ENCODE results near the gene XRCC5. TPM values are rescaled to one million over a fixed set of nuclear protein-coding genes. Genes with fewer than 3 reads are reported as not detected.

Gene XRCC5
- total and polyA plus RNA-seq, 2 donors (not counting 3 experiments of a cell fraction or from before 2014, with no cell fraction given) = 267 to 319 TPM

- Histone ChIP-seq H3K27me3 (ENCODE audit: control insufficient read depth in 2 of 2, insufficient read depth in 2 of 2, low read length in 2 of 2) (no peaks in the 10 kb centered on the region), H3K27ac (ENCODE audit: insufficient read depth, low read depth, low read length) (no peak overlapping the region), H3K9ac (replicated peaks; ENCODE audit: extremely low read depth, insufficient read depth, low read length) (no peak overlapping the region), H3K4me1 (ENCODE audit: control insufficient read depth, extremely low read depth, insufficient read depth, low read length) (peaks cover 13% of the 10 kb centered on the region), H3K9me1 (replicated peaks; ENCODE audit: control insufficient read depth, extremely low read depth, insufficient read depth, low read length) (no peaks in the 10 kb centered on the region), H2AFZ (ENCODE audit: low read depth, low read length) (no peak overlapping the region), H3K4me3 (replicated peaks in 1 of 3; ENCODE audit: insufficient read depth in 1 of 3, low read depth in 1 of 3, low read length in 3 of 3) (no peak overlapping the region), H4K20me1 (replicated peaks; ENCODE audit: control insufficient read depth, extremely low read depth, insufficient read depth, low read length) (no peaks in the 10 kb centered on the region), H3K9me3 (replicated peaks; ENCODE audit: control insufficient read depth, insufficient read depth, low read length) (no peaks in the 10 kb centered on the region), H3K4me2 (ENCODE audit: insufficient read depth, low read length) (no peak overlapping the region), H3K79me2 (ENCODE audit: control insufficient read depth, insufficient read depth, low read length) (peaks cover 68% of the 10 kb centered on the region), H3K36me3 (ENCODE audit: control insufficient read depth in 2 of 2, extremely low read depth in 1 of 2, insufficient read depth in 2 of 2, low read length in 2 of 2) (peaks cover 29 to 49% of the 10 kb centered on the region in 2 experiments)
- no TSS peak for BruUV-seq (replicated peaks)
- DNase-seq (ENCODE audit: low read depth, low spot score) (no peak), FAIRE-seq (no peak)
- ChIA-PET POLR2A (no interaction called here), CTCF (no interaction called here)
- intact Hi-C loops (cut with micrococcal nuclease) (loop anchor here (5.0 to 10.0 kb wide), 2 partner anchors 283 to 516 kb away; partner anchors contain the start of gene IGFBP2), dilution Hi-C loops (cut with MboI; ENCODE audit: extremely low pct_ligation_motif_present, low sequenced_read_pairs) (no loop called here)
- no peak for TF ChIP-seq GATA2 (IDR thresholded peaks at IDR 0.05; ENCODE audit: insufficient read depth, insufficient read length, low read depth, low read length)
- no peak for TF ChIP-seq EZH2 (IDR thresholded peaks at IDR 0.05; ENCODE audit: borderline replicate concordance, low read depth, low read length, severe bottlenecking)
- no peak for TF ChIP-seq CTCF (IDR thresholded peaks at IDR 0.05; ENCODE audit: extremely low read depth in 1 of 2, insufficient read depth in 1 of 2, low read depth in 1 of 2, low read length in 2 of 2)
These were observed 10.0 kb downstream of the XRCC5 start for GRCh38 chr2:216119146-216119545.

GRCh38 chr2:216119986-216120385, 10.8 kb downstream of the XRCC5 start:
- no peak for DNase-seq (ENCODE audit: low read depth, low spot score)
- Histone ChIP-seq H3K4me1 (ENCODE audit: control insufficient read depth, extremely low read depth, insufficient read depth, low read length) (peaks cover 13% of the 10 kb centered on the region), H3K79me2 (ENCODE audit: control insufficient read depth, insufficient read depth, low read length) (peaks cover 70% of the 10 kb centered on the region), H3K9ac (replicated peaks; ENCODE audit: extremely low read depth, insufficient read depth, low read length) (no peak overlapping the region), H4K20me1 (replicated peaks; ENCODE audit: control insufficient read depth, extremely low read depth, insufficient read depth, low read length) (no peaks in the 10 kb centered on the region), H3K9me1 (replicated peaks; ENCODE audit: control insufficient read depth, extremely low read depth, insufficient read depth, low read length) (no peaks in the 10 kb centered on the region), H3K36me3 (ENCODE audit: control insufficient read depth in 2 of 2, extremely low read depth in 1 of 2, insufficient read depth in 2 of 2, low read length in 2 of 2) (peaks cover 32 to 52% of the 10 kb centered on the region in 2 experiments), H3K27me3 (ENCODE audit: control insufficient read depth in 2 of 2, insufficient read depth in 2 of 2, low read length in 2 of 2) (no peaks in the 10 kb centered on the region), H2AFZ (ENCODE audit: low read depth, low read length) (no peak overlapping the region), H3K27ac (ENCODE audit: insufficient read depth, low read depth, low read length) (no peak overlapping the region), H3K4me3 (replicated peaks in 1 of 3; ENCODE audit: insufficient read depth in 1 of 3, low read depth in 1 of 3, low read length in 3 of 3) (no peak overlapping the region), H3K9me3 (replicated peaks; ENCODE audit: control insufficient read depth, insufficient read depth, low read length) (no peaks in the 10 kb centered on the region), H3K4me2 (ENCODE audit: insufficient read depth, low read length) (no peak overlapping the region)
- intact Hi-C loops (cut with micrococcal nuclease) = loop anchor here (5.0 to 10.0 kb wide), 3 partner anchors 37 to 515 kb away; partner anchors contain the start of gene IGFBP2
- ChIA-PET POLR2A (no interaction called here), CTCF (no interaction called here)
- FAIRE-seq = no peak
- TF ChIP-seq POLR2AphosphoS5 (IDR thresholded peaks at IDR 0.05; ENCODE audit: insufficient read depth, low read depth, low read length) (no peak), MAX (IDR thresholded peaks at IDR 0.05; ENCODE audit: insufficient read depth, insufficient read length) (no peak), CTCF (IDR thresholded peaks at IDR 0.05; ENCODE audit: extremely low read depth in 1 of 2, insufficient read depth in 1 of 2, low read depth in 1 of 2, low read length in 2 of 2) (no peak)
- dilution Hi-C loops (cut with MboI; ENCODE audit: extremely low pct_ligation_motif_present, low sequenced_read_pairs) = no loop called here
- no TSS peak for BruUV-seq (replicated peaks)

Measured in endothelial cell of umbilical vein (primary cell).